Measurements from ENCODE around the gene SON.
"Not testable (repeated sequence)": the region's sequence is repeated elsewhere in the genome, so short reads cannot be mapped to it uniquely, and the experiment has no call there.

Gene SON

GRCh38 chr21:33569991-33570390 lies 27.2 kb downstream of the SON start:
- DNase-seq (ENCODE audit: low spot score), result no peak

- no peak for DNase-seq (ENCODE audit: low spot score)
These were observed 29.5 kb downstream of the SON start for GRCh38 chr21:33572350-33572749.

GRCh38 chr21:33576741-33577141 lies 33.9 kb downstream of the SON start:
- not testable (repeated sequence) for DNase-seq (ENCODE audit: low spot score)

- DNase-seq (ENCODE audit: low spot score), result no peak
These were observed 35.4 kb downstream of the SON start for GRCh38 chr21:33578214-33578613.

DNA sequence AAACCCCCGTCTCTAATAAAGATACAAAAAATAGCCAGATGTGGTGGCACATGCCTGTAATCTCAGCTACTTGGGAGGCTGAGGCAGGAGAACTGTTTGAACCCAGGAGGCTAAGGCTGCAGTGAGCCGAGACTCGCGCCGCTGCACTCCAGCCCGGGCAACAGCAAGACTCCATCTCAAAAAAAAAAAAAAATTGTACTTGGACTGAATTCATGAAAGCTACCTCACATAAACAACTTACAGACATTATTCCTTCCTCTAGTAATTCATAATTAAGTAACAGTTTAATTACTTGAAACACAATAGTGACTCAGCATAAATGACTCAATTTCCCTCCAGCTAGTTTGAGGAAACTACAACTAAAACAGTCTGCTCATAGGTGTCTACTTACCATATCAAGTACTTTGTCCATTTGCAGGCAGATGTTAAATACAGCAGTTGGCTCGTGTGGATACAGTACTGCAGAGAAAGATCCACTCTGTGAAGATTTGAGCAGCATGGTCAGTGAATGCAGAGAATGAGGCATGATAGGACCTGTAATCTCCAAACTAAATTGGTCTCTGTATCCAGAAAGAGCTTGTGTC lies 36.2 kb downstream of the SON start:
- DNase-seq (ENCODE audit: low spot score), result no peak

GRCh38 chr21:33584455-33584854 lies 41.6 kb downstream of the SON start:
- DNase-seq (ENCODE audit: low spot score), result no peak

DNA sequence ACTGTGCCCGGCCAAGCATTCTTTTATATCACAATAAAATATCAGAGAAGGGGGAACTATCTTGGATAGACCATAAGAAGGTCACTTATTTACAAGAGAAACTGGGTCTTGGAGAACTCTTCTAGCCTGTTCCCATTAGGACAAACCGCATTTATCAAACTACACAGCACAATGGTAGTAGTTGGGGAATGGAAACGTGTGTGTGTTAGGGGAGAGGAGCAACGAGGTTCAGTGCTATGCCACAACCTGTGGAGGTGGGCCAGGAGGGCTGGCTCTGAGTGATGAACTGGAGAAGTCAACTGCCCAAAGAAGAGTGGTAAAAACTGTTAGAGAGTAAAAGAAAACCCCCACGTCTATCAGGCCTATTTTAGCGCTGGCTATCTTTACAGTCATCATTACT lies 44.1 kb downstream of the SON start:
- no peak for DNase-seq (ENCODE audit: low spot score)

- DNase-seq (ENCODE audit: low spot score), result peak; percentile 17
These were observed 45.1 kb downstream of the SON start for GRCh38 chr21:33587792-33588484.

DNA sequence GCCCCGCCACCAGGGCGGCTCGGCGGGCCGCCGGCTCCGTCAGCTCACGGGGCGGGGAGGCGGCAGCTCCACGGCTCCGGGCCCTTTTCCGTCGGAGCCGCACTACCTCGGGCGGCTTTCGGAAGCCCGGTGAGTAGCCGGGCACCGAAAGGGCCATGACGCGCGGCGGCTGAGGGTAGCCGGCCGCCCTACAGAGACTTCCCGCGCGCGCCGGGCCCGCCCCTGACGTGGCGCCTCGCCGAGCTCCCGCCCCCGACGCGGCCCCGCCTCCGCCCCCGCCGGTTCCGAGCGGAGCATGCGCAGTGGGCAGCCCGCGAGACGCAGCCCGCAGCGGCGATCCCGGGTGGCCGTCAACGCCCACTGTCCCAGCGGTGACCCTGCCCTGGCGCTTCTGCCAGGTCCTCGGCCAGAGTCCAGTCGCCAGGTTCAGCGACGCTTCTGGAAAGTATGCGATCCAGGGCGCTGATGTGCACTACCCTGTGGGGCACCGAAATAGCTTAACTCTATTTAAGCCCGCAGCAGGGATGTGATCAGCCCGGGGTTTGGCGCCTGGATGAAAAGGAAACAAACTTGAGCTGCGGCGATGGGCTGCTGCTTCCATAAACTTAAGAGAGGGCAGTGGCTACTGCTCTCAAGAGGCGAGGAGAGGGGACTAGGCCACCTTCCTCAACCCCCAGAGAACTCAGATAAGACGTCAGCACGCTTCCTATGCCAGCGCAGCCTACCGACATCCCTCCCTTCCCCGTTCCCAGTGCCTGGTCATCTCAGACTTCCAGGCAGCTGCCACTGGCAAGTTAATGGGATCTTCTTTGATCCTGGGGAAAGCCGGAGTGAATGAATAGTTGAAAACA lies 45.9 kb downstream of the SON start, which contains the start of gene DONSON:
Gene DONSON (minus strand): TSS at position 200 of the 851 bp plus-strand sequence. CDS start 43 bp downstream, at position 157.
- DNase-seq (ENCODE audit: low spot score), result peak; percentile 78

GRCh38 chr21:33598051-33598450 lies 55.2 kb downstream of the SON start:
- DNase-seq (ENCODE audit: low spot score), result no peak

GRCh38 chr21:33608559-33608958 lies 65.7 kb downstream of the SON start:
- DNase-seq (ENCODE audit: low spot score), result peak; percentile 3

DNA sequence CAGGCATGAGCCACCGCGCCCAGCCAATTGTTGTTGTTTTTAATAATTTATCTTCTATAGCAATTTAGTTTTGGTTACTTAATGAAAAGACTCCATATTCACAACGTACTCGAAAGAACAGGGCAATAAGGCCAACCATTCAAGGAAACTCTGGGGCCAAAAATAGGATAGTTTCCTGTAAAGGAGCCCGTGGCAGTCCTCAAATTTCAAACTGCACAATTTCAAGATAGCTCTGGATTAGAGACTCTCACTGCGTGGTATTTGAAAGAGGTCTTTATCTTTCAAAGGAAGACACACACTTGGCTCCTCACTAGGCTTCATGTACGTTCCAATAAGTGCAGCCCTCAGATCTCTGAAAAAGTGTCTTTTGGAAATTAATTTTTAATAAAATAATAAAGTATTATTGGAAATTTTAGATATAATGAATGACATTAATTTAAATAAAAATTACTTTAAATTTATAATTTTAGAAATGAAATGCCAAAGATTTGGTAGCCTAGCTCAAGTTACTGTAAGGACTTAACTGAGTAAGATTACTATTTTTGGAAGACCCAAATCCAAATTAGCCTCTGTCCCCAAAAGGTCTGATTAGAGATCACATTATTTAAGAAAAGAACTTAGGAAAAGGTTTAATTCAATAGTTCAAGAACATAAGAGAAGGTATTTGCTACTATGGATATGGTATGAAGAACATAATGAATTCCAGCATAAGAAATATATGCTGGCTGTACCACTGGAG lies 68.3 kb downstream of the SON start:
- no peak for DNase-seq (ENCODE audit: low spot score)

- DNase-seq (ENCODE audit: low spot score), result not testable (repeated sequence)
These were observed 74.7 kb downstream of the SON start for GRCh38 chr21:33617565-33617964.

DNA sequence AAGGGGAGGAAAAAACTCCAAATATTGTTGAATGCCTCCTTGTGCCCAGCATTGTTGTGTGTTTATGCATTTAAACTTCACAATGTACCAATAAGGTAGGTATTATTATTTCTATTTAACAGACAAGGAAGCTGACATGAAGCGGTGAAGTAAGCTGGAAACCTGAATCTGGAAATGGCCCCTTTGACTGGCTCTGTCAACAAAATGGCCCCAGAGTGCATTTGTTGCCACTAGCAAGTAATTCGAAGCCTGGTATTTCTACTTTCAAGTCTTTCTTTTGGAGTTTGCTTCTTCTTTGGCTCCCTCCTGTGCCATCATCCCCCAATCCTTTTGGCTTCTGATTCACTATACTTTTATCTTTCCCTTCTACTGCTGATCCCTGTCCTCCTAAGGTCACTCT lies 75.6 kb downstream of the SON start:
- DNase-seq (ENCODE audit: low spot score), result no peak

GRCh38 chr21:33619726-33620125 lies 76.9 kb downstream of the SON start:
- no peak for DNase-seq (ENCODE audit: low spot score)

DNA sequence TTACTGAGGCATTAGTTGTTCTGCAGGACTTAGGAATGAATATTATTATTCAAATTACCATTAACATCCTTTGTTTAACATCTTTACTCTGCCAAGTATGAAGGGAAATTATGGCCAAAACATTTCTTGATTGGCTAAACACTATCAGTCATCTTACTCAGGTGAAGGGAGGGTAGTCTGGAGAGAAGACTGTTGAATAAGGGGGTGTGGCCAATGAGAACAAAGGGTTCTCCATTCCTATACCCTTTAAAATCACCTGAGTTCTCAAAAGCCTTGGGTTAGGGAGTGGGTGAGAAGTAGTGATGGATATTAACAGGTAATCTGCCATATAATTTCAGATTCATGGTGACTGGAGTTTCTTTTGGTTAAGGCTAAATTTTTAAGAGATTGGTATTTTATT lies 79.4 kb downstream of the SON start:
- no peak for DNase-seq (ENCODE audit: low spot score)

DNA sequence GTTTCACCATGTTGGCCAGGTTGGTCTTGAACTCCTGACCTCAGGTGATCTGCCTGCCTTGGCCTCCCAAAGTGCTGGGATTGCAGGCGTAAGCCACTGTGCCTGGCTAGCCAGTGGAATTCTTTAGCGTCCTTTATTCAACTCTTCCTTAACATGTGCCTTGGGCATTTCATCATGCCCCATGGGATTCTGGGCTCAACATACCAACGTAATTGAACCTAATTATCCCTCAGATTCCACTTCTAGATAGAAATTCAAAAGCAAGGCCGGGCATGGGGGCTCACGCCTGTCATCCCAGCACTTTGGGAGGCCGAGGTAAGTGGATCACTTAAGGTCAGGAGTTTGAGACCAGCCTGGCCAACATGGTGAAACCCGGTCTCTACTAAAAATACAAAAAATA lies 83.3 kb downstream of the SON start:
- not testable (repeated sequence) for DNase-seq (ENCODE audit: low spot score)
